IgD-negative memory B cell (primary cell): ENCODE results near the gene UBASH3B. TPM values are rescaled to one million over a fixed set of nuclear protein-coding genes. Genes with fewer than 3 reads are reported as not detected.

ENCODE experiments used
- H3K27ac Mint-ChIP-seq, 3 donors: one replicate each; pipeline ENCODE4 v1.8.0; 2020 to 2022; ENCODE audit warnings: mild to moderate bottlenecking in 3 of 3, mixed read lengths in 3 of 3, moderate library complexity in 1 of 3
- H3K27me3 Mint-ChIP-seq: one replicate; pipeline ENCODE4 v1.8.0; 2021; ENCODE audit warnings: mixed read lengths
- H3K36me3 Mint-ChIP-seq: one replicate; pipeline ENCODE4 v1.8.0; 2020; ENCODE audit warnings: mild to moderate bottlenecking, mixed read lengths
- H3K4me1 Mint-ChIP-seq, 3 donors: one replicate each; pipeline ENCODE4 v1.8.0; 2020 to 2022; ENCODE audit warnings: mixed read lengths in 3 of 3, mild to moderate bottlenecking in 1 of 3
- H3K4me3 Mint-ChIP-seq, 4 donors: one replicate each; pipeline ENCODE4 v1.8.0; 2020 to 2022; ENCODE audit warnings: mild to moderate bottlenecking in 4 of 4, mixed read lengths in 4 of 4, moderate library complexity in 3 of 4
- H3K9me3 Mint-ChIP-seq, 3 donors: one replicate each; pipeline ENCODE4 v1.8.0; 2020 to 2021; ENCODE audit warnings: mixed read lengths in 3 of 3, mild to moderate bottlenecking in 1 of 3
- polyA plus RNA-seq: library from polyadenylated mRNA; unstranded; fragments of 300-500 nt; fragmentation: Illumina TruSeq; gene quantifications from one replicate; pipeline ENCODE4 v1.2.3, GENCODE V29; 2021

UBASH3B gene
- polyA plus RNA-seq, 1 donor from 2014 or later = 1.3 TPM

- Mint-ChIP-seq H3K27me3 (peaks cover 2% of the 10 kb centered on the region), H3K9me3 (no peaks in the 10 kb centered on the region), H3K4me3 (no peak overlapping the region), H3K27ac (no peak overlapping the region), H3K4me1 (peaks cover 1 to 6% (median 3%) of the 10 kb centered on the region in 3 donors), H3K36me3 (peaks cover 2% of the 10 kb centered on the region)
Measured at GRCh38 chr11:122681070-122681469, 25.5 kb downstream of the UBASH3B start.

DNA sequence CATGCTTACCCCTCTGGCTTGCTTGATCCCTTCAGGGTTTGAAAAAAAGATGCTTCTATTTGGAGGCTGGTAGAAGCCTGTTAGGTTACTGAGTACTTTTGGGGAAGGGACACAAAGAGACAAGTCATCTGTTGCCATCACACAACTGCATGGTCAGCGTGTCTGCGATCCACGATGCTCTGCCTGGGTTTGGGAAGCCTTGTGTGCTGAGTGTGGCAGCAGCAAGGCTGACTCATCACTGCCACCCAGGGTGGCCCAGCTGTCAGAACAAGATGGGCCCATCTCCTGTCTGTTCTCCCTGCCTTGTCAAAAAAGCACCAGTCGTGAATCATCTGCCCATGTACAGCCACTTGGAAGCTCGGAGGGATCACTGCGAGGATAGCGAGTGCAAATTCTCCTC lies 26.2 kb downstream of the UBASH3B start:
- H3K4me3 Mint-ChIP-seq = no peak overlapping the region
- H3K27ac Mint-ChIP-seq = no peak overlapping the region
- H3K4me1 Mint-ChIP-seq = peaks cover under 1 to 6% (median 5%) of the 10 kb centered on the region in 3 donors
- H3K27me3 Mint-ChIP-seq = peaks cover under 1% of the 10 kb centered on the region
- H3K9me3 Mint-ChIP-seq = no peaks in the 10 kb centered on the region
- H3K36me3 Mint-ChIP-seq = no peaks in the 10 kb centered on the region

- no peaks in the 10 kb centered on the region for H3K9me3 Mint-ChIP-seq
Measured at GRCh38 chr11:122682464-122682863, 26.9 kb downstream of the UBASH3B start.

DNA sequence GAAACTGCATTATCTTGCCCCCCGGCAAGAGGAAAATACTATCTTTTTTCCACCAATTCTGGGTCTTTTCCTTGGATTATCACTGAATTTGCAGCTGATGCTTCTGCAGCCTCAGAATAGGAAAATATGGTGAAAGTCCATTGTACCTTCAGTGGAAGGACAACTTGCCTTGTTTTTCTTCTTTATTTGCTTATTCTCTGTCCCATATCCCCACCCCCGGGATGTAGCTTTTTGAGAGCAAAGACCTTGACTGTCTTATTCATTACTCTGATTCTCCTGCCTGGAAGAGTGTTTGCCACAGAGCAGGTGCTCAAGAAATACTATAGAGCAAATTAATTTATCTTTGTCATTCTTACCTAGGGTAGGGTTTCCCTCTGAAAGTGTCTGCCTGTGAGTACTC lies 29.5 kb downstream of the UBASH3B start:
- no peaks in the 10 kb centered on the region for H3K27me3 Mint-ChIP-seq

More at GRCh38 chr11:122682464-122682863, 26.9 kb downstream of the UBASH3B start:
- no peak overlapping the region for H3K27ac Mint-ChIP-seq
- no peak overlapping the region for H3K4me3 Mint-ChIP-seq
- H3K27me3 Mint-ChIP-seq = no peaks in the 10 kb centered on the region
- H3K4me1 Mint-ChIP-seq = peaks cover 0 to 6% (median 5%) of the 10 kb centered on the region in 3 donors
- no peaks in the 10 kb centered on the region for H3K36me3 Mint-ChIP-seq

DNA sequence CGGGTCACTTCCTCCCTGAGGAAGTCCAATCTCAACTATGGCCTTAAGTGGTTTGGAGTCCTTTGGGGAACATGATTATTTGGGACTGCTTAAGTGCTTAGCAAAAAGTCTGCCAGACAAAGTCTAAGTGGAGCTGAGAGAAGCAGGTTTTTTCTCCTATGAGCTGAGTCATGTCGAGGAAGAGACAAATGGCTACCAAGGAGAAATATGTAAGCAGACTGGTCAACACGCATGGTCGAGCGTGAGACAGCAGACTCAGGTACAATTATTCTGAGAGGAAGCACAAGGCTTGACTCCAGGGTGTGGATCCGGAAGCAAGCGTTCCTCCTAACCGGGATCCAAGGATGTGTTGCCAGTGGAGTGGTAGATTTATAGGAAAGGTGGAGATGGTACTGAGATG lies 30.6 kb downstream of the UBASH3B start:
- Mint-ChIP-seq H3K4me3 (no peak overlapping the region), H3K4me1 (peaks cover 0 to 7% (median 5%) of the 10 kb centered on the region in 3 donors), H3K27ac (no peak overlapping the region), H3K36me3 (peaks cover 2% of the 10 kb centered on the region), H3K27me3 (no peaks in the 10 kb centered on the region), H3K9me3 (no peaks in the 10 kb centered on the region)

More for the DNA sequence above, 29.5 kb downstream of the UBASH3B start:
- Mint-ChIP-seq H3K4me1 (peaks cover 0 to 5% (median 5%) of the 10 kb centered on the region in 3 donors), H3K9me3 (no peaks in the 10 kb centered on the region), H3K27ac (no peak overlapping the region), H3K36me3 (peaks cover 2% of the 10 kb centered on the region), H3K4me3 (no peak overlapping the region)

- no peaks in the 10 kb centered on the region for H3K27me3 Mint-ChIP-seq
- peak overlapping the region in 2 of 3 donors; percentile 17 to 46 for H3K27ac Mint-ChIP-seq
- peaks cover 2 to 6% (median 5%) of the 10 kb centered on the region in 3 donors for H3K4me1 Mint-ChIP-seq
- peaks cover 5% of the 10 kb centered on the region for H3K36me3 Mint-ChIP-seq
- peaks cover 0 to 2% (median 0%) of the 10 kb centered on the region in 3 donors for H3K9me3 Mint-ChIP-seq
- peak overlapping the region in 2 of 4 donors; percentile 51 to 88 for H3K4me3 Mint-ChIP-seq
Measured at GRCh38 chr11:122690384-122690783, 34.9 kb downstream of the UBASH3B start.

DNA sequence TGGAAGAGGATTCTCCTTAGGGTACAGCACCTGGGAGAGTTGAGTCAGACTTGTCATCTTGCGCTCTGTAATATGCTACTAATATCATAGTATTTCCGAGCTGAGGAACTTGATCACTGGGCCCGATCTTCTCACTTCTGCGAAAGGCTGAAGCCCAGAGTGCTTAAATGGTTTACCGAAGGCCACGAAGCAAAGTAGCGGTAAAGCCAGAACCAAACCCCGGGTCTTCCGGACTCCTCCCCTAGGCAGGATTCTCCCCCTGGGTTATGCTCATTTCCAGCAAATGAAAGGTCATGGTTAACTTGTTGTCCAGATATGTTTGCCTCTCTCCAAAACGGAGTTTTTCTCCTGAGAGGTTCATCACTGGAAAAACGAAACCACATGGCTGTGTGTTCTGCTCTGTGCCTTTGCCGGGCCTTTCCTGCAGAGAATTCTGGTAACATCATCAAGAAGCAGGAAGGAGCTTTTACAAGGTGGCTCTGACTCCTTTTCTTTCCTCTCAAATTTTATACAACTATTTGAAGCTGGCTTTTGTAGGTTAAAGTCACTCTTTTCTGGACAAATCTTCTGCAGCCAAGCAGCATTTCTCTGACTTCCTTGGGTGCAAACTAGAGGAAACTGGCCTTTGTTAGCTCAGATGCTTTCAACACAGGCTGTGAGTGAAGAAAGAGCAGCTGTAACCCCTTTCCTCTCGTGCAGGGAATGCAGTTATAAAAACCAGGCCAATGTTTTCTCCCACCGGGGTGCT lies 35.5 kb downstream of the UBASH3B start:
- Mint-ChIP-seq H3K4me3 (peak overlapping the region; percentile 31 to 88 (median 50)), H3K4me1 (peaks cover 2 to 8% (median 5%) of the 10 kb centered on the region in 3 donors), H3K36me3 (peaks cover 5% of the 10 kb centered on the region), H3K9me3 (peaks cover 0 to 2% (median 0%) of the 10 kb centered on the region in 3 donors), H3K27me3 (no peaks in the 10 kb centered on the region), H3K27ac (peak overlapping the region in 2 of 3 donors; percentile 17 to 67)

DNA sequence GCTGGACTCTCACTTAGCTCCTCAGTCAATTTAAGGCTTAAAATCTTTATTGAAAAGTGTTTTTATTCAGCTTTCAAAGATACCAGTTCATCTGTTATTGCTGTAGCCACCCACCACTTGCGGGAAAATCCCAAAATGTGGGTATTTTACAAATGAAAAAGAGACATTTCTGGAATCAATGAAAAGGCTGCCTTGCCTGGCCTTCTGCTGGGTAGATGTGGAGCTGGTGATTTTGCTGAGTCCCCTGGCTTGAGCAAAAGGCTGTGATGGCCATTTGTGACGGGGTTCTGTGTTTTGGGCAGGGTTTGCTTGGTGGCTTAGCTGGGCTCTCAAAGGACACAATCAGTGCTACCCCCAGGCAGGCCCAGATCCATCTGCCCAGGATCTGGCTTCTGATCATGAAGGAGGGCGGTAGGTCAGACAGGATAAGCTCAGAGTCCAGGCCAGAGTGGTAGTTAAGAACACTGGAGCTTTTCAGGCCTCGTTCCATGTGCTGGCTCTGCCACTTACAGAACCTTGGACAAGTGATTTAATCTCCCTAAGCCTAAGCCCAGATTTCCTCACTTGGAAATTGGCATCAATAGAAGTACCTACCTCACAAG lies 36.1 kb downstream of the UBASH3B start:
- Mint-ChIP-seq H3K36me3 (peaks cover 5% of the 10 kb centered on the region), H3K27me3 (no peaks in the 10 kb centered on the region), H3K9me3 (peaks cover 0 to 2% (median 0%) of the 10 kb centered on the region in 3 donors), H3K27ac (no peak overlapping the region), H3K4me1 (peaks cover 2 to 10% (median 7%) of the 10 kb centered on the region in 3 donors), H3K4me3 (peak overlapping the region in 1 of 4 donors; percentile 31)

GRCh38 chr11:122692444-122692843 lies 36.9 kb downstream of the UBASH3B start:
- Mint-ChIP-seq H3K4me1 (peaks cover 8 to 17% (median 14%) of the 10 kb centered on the region in 3 donors), H3K27me3 (peaks cover under 1% of the 10 kb centered on the region), H3K36me3 (peaks cover 5% of the 10 kb centered on the region), H3K9me3 (peaks cover 0 to 2% (median 0%) of the 10 kb centered on the region in 3 donors), H3K27ac (no peak overlapping the region), H3K4me3 (no peak overlapping the region)

GRCh38 chr11:122695076-122695615 lies 39.6 kb downstream of the UBASH3B start:
- Mint-ChIP-seq H3K4me3 (no peak overlapping the region), H3K27ac (peak overlapping the region in 1 of 3 donors; percentile 75), H3K36me3 (peaks cover 3% of the 10 kb centered on the region), H3K4me1 (peaks cover 11 to 29% (median 25%) of the 10 kb centered on the region in 3 donors), H3K9me3 (peaks cover 0 to 2% (median 0%) of the 10 kb centered on the region in 3 donors), H3K27me3 (peaks cover 2% of the 10 kb centered on the region)

DNA sequence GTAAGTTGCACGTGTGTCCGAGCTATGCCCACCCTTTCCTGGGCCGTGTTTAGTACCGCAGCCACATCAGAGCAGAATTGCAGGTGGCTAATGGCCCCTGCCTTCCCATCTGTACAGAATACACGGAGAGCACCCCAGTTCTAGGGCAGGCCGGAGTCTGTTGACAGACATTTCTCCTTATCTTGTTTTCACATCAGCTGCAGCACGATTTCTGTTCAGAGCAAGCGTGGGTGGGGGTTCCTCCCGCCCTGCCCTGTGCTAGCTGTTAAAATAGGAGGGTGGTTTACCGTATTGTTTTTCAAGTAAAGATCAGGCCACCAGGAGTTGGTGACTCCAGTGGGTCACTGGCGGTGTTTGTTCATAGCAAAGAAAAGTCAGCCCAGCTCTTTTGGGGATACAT lies 41.1 kb downstream of the UBASH3B start:
- Mint-ChIP-seq H3K36me3 (peaks cover 3% of the 10 kb centered on the region), H3K27me3 (peaks cover 2% of the 10 kb centered on the region), H3K4me1 (peaks cover 18 to 39% (median 26%) of the 10 kb centered on the region in 3 donors), H3K9me3 (peaks cover 0 to 2% (median 0%) of the 10 kb centered on the region in 3 donors), H3K4me3 (peak overlapping the region in 2 of 4 donors; percentile 76 to 89), H3K27ac (peak overlapping the region in 2 of 3 donors; percentile 59 to 93)

- Mint-ChIP-seq H3K4me3 (peak overlapping the region in 3 of 4 donors; percentile 66 to 89 (median 76)), H3K4me1 (peaks cover 18 to 40% (median 25%) of the 10 kb centered on the region in 3 donors), H3K9me3 (peaks cover 0 to 5% (median 0%) of the 10 kb centered on the region in 3 donors), H3K27ac (peak overlapping the region in 2 of 3 donors; percentile 46 to 84), H3K27me3 (peaks cover 7% of the 10 kb centered on the region), H3K36me3 (peaks cover 3% of the 10 kb centered on the region)
Measured at GRCh38 chr11:122697636-122698167, 42.2 kb downstream of the UBASH3B start.

DNA sequence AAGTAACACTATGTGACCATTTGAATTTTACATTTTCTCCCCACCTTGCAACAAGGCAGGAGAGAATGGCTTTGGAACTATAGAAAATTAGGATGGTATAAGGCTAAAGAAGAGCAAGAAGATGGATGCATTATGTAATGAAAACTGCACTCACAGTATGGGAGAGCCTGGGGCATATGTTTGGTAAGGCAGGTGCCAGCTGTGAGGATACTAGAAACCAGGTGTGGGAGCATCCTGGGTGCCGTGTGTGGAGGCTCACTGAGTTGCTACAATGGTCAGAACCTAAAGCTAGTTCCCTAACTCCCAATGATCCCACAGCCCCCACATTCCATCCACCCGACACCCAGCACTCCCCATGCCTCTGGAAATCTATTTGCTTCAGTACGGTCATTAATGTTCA lies 42.9 kb downstream of the UBASH3B start:
- H3K4me1 Mint-ChIP-seq = peaks cover 18 to 40% (median 25%) of the 10 kb centered on the region in 3 donors
- H3K36me3 Mint-ChIP-seq = peaks cover 3% of the 10 kb centered on the region
- peaks cover 7% of the 10 kb centered on the region for H3K27me3 Mint-ChIP-seq
- H3K4me3 Mint-ChIP-seq = peak overlapping the region in 2 of 4 donors; percentile 76 to 89
- H3K27ac Mint-ChIP-seq = peak overlapping the region in 2 of 3 donors; percentile 28 to 84
- H3K9me3 Mint-ChIP-seq = peaks cover 0 to 4% (median 0%) of the 10 kb centered on the region in 3 donors

DNA sequence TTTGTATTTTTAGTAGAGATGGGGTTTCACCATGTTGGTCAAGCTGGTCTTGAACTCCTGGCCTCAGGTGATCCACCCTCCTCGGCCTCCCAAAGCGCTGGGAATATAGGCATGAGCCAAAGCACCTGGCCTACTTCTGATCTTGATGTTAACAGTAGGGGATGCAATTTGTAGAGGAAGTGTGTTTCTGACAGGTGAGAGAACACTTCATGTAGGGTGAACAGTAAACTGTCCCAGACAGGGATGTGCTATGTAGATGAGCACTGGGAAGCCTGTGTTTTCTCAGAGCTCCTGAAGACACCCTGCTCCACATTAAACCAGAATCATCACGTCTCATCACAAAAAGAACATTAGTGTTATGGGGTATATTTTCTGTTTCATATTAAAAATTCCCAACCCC lies 45.1 kb downstream of the UBASH3B start:
- Mint-ChIP-seq H3K4me3 (peak overlapping the region in 1 of 4 donors; percentile 25), H3K9me3 (peaks cover 0 to 4% (median 0%) of the 10 kb centered on the region in 3 donors), H3K27ac (peak overlapping the region in 1 of 3 donors; percentile 71), H3K27me3 (peaks cover 7% of the 10 kb centered on the region), H3K4me1 (peaks cover 18 to 40% (median 18%) of the 10 kb centered on the region in 3 donors), H3K36me3 (no peaks in the 10 kb centered on the region)
